Inflammatory macrophage (primary cell): ENCODE data around the gene AKT3.
"Not testable (repeated sequence)": the region's sequence is repeated elsewhere in the genome, so short reads cannot be mapped to it uniquely, and the experiment has no call there.

Experiments
- DNase-seq, 2 donors: peaks; one replicate each; pipeline ENCODE4 v3.0.0-alpha.2; 2020 to 2022
- total RNA-seq, 18 experiments: gene quantifications; one replicate each; lab custom pipeline; 2026; ENCODE audit warnings: mixed read lengths in 6 of 18, inconsistent platforms in 2 of 18; lab: John Stamatoyannopoulos, UW

AKT3 gene
- total RNA-seq, result 21.5 to 78.9 (median 44.4) reads per million in 18 experiments

- DNase-seq, result peak; percentile 21 to 28
These were observed at the start of gene AKT3 for GRCh38 chr1:243850202-243850451. Gene AKT3 (minus strand): TSS chr1:243850243. CDS start chr1:243843170, 7,073 bp downstream.

GRCh38 chr1:243898278-243898677 is 48.2 kb upstream of the AKT3 start:
- DNase-seq, result no peak

GRCh38 chr1:243896313-243896712 is 46.3 kb upstream of the AKT3 start:
- DNase-seq, result no peak

- no peak for DNase-seq
These were observed 42.4 kb upstream of the AKT3 start for GRCh38 chr1:243892456-243892855.

GRCh38 chr1:243890576-243890975 is 40.5 kb upstream of the AKT3 start:
- DNase-seq, result no peak

GRCh38 chr1:243885806-243886205 is 35.8 kb upstream of the AKT3 start:
- no peak for DNase-seq

- DNase-seq, result no peak
These were observed 34.6 kb upstream of the AKT3 start for GRCh38 chr1:243884603-243885002.

- no peak for DNase-seq
These were observed 33.5 kb upstream of the AKT3 start for GRCh38 chr1:243883551-243883950.

GRCh38 chr1:243882276-243882675 is 32.2 kb upstream of the AKT3 start:
- DNase-seq, result no peak

- DNase-seq, result not testable (repeated sequence)
These were observed 27.0 kb upstream of the AKT3 start for GRCh38 chr1:243877058-243877457.

- no peak for DNase-seq
These were observed 5.7 kb upstream of the AKT3 start for GRCh38 chr1:243855616-243856318.

GRCh38 chr1:243851765-243852164 is 1.7 kb upstream of the AKT3 start:
- DNase-seq, result no peak

- no peak for DNase-seq
These were observed 1.3 kb upstream of the AKT3 start for GRCh38 chr1:243851257-243851756.

- peak; percentile 64 to 80 for DNase-seq
These were observed 611 bp upstream of the AKT3 start for GRCh38 chr1:243850452-243851256.

- DNase-seq, result peak in 1 of 2 donors; percentile 4
These were observed 432 bp downstream of the AKT3 start for GRCh38 chr1:243849421-243850201.

GRCh38 chr1:243848858-243849420 is 1.1 kb downstream of the AKT3 start:
- DNase-seq, result peak; percentile 29 to 38

GRCh38 chr1:243848165-243848857 is 1.7 kb downstream of the AKT3 start:
- no peak for DNase-seq

- no peak for DNase-seq
These were observed 3.3 kb downstream of the AKT3 start for GRCh38 chr1:243846761-243847160.

GRCh38 chr1:243845888-243846287 is 4.2 kb downstream of the AKT3 start:
- DNase-seq, result no peak

- DNase-seq, result no peak
These were observed 5.9 kb downstream of the AKT3 start for GRCh38 chr1:243844186-243844585.

- peak; percentile 56 to 86 for DNase-seq
These were observed 7.0 kb downstream of the AKT3 start for GRCh38 chr1:243842978-243843511.

GRCh38 chr1:243842161-243842560 is 7.9 kb downstream of the AKT3 start:
- peak; percentile 14 to 19 for DNase-seq
